ENCODE measurements around the gene PTPRK. TPM values are rescaled to one million over a fixed set of nuclear protein-coding genes. Genes with fewer than 3 reads are reported as not detected.

Gene PTPRK
- total RNA-seq, 1 experiment from 2014 or later, result 46.5 TPM

- DNase-seq (ENCODE audit: low read depth), result no peak
Measured at GRCh38 chr6:128346569-128346968, 173.8 kb downstream of the PTPRK start.

- DNase-seq (ENCODE audit: low read depth), result no peak
Measured at GRCh38 chr6:128345278-128345677, 175.1 kb downstream of the PTPRK start.

- DNase-seq (ENCODE audit: low read depth), result no peak
Measured at GRCh38 chr6:128343706-128344105, 176.7 kb downstream of the PTPRK start.

GRCh38 chr6:128339635-128340450 is 180.6 kb downstream of the PTPRK start:
- no peak for DNase-seq (ENCODE audit: low read depth)

- DNase-seq (ENCODE audit: low read depth), result no peak
Measured at GRCh38 chr6:128337619-128338018, 182.8 kb downstream of the PTPRK start.

GRCh38 chr6:128336436-128337095 is 183.8 kb downstream of the PTPRK start:
- no peak for DNase-seq (ENCODE audit: low read depth)

GRCh38 chr6:128335963-128336362 is 184.4 kb downstream of the PTPRK start:
- DNase-seq (ENCODE audit: low read depth), result no peak

GRCh38 chr6:128333581-128334223 is 186.7 kb downstream of the PTPRK start:
- DNase-seq (ENCODE audit: low read depth), result no peak

- peak; percentile 17 for DNase-seq (ENCODE audit: low read depth)
Measured at GRCh38 chr6:128327890-128328289, 192.5 kb downstream of the PTPRK start.

- no peak for DNase-seq (ENCODE audit: low read depth)
Measured at GRCh38 chr6:128323011-128323410, 197.4 kb downstream of the PTPRK start.

GRCh38 chr6:128319946-128320345 is 200.5 kb downstream of the PTPRK start:
- DNase-seq (ENCODE audit: low read depth), result no peak

- no peak for DNase-seq (ENCODE audit: low read depth)
Measured at GRCh38 chr6:128319157-128319556, 201.2 kb downstream of the PTPRK start.

- DNase-seq (ENCODE audit: low read depth), result no peak
Measured at GRCh38 chr6:128316258-128316929, 204.0 kb downstream of the PTPRK start.

- DNase-seq (ENCODE audit: low read depth), result no peak
Measured at GRCh38 chr6:128314190-128314589, 206.2 kb downstream of the PTPRK start.

- no peak for DNase-seq (ENCODE audit: low read depth)
Measured at GRCh38 chr6:128311944-128312570, 208.3 kb downstream of the PTPRK start.

GRCh38 chr6:128310451-128310850 is 209.9 kb downstream of the PTPRK start:
- no peak for DNase-seq (ENCODE audit: low read depth)

- no peak for DNase-seq (ENCODE audit: low read depth)
Measured at GRCh38 chr6:128307671-128308070, 212.7 kb downstream of the PTPRK start.

- DNase-seq (ENCODE audit: low read depth), result no peak
Measured at GRCh38 chr6:128305976-128306375, 214.4 kb downstream of the PTPRK start.

- DNase-seq (ENCODE audit: low read depth), result no peak
Measured at GRCh38 chr6:128305228-128305627, 215.2 kb downstream of the PTPRK start.

GRCh38 chr6:128303870-128304269 is 216.5 kb downstream of the PTPRK start:
- DNase-seq (ENCODE audit: low read depth), result no peak

- DNase-seq (ENCODE audit: low read depth), result no peak
Measured at GRCh38 chr6:128302942-128303341, 217.5 kb downstream of the PTPRK start.

- no peak for DNase-seq (ENCODE audit: low read depth)
Measured at GRCh38 chr6:128295670-128296069, 224.7 kb downstream of the PTPRK start.
